Superior temporal gyrus (tissue), 1 donor: ENCODE measurements around the gene GLIS1.

Experiments used
- DNase-seq: peaks from one replicate; pipeline ENCODE4 v3.0.0-alpha.2; 2016; ENCODE audit errors: extremely low spot score

GLIS1 gene

GRCh38 chr1:53693773-53694717, 44.9 kb downstream of the GLIS1 start:
- DNase-seq = no peak

GRCh38 chr1:53693339-53693738, 45.6 kb downstream of the GLIS1 start:
- no peak for DNase-seq

- no peak for DNase-seq
Measured at GRCh38 chr1:53691326-53691725, 47.6 kb downstream of the GLIS1 start.

- DNase-seq = no peak
Measured at GRCh38 chr1:53690411-53690810, 48.6 kb downstream of the GLIS1 start.

GRCh38 chr1:53689736-53690326, 49.1 kb downstream of the GLIS1 start:
- DNase-seq = no peak

- no peak for DNase-seq
Measured at GRCh38 chr1:53689223-53689622, 49.7 kb downstream of the GLIS1 start.

- DNase-seq = no peak
Measured at GRCh38 chr1:53688381-53689102, 50.4 kb downstream of the GLIS1 start.

- DNase-seq = no peak
Measured at GRCh38 chr1:53687901-53688300, 51.1 kb downstream of the GLIS1 start.

GRCh38 chr1:53687426-53687825, 51.5 kb downstream of the GLIS1 start:
- DNase-seq = no peak

- no peak for DNase-seq
Measured at GRCh38 chr1:53686965-53687267, 52.0 kb downstream of the GLIS1 start.

GRCh38 chr1:53686091-53686964, 52.6 kb downstream of the GLIS1 start:
- no peak for DNase-seq

GRCh38 chr1:53685272-53686051, 53.5 kb downstream of the GLIS1 start:
- no peak for DNase-seq

GRCh38 chr1:53684741-53685140, 54.2 kb downstream of the GLIS1 start:
- DNase-seq = no peak

- DNase-seq = no peak
Measured at GRCh38 chr1:53683986-53684740, 54.8 kb downstream of the GLIS1 start.

GRCh38 chr1:53682881-53683280, 56.1 kb downstream of the GLIS1 start:
- no peak for DNase-seq

- DNase-seq = no peak
Measured at GRCh38 chr1:53681977-53682685, 56.8 kb downstream of the GLIS1 start.

- DNase-seq = no peak
Measured at GRCh38 chr1:53681351-53681976, 57.5 kb downstream of the GLIS1 start.

GRCh38 chr1:53680868-53681267, 58.1 kb downstream of the GLIS1 start:
- no peak for DNase-seq
